Measurements from ENCODE around the gene CAPZB.

DNA sequence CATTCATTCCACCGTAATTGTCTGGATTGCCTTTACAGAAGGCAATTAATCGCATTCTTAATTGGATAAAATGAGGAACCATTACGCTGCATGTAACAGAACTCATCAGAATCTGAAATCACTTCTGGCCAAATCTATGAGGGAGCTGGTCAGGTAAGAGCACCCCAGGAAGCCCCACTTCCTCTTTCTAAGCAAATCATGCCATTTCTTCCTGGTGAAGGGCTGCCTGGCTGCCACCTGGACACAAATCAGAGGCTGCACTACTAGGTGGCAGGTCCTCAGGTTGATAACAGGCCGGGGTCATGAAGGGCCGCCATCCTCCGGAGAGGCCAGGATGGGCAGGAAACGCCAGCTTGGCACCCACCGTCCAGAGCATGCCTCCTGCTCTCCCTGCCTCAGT, 73.7 kb downstream of the CAPZB start:
- TF ChIP-seq EP300 (IDR thresholded peaks at IDR 0.05; ENCODE audit: low read depth) (no peak), POLR2AphosphoS5 (IDR thresholded peaks at IDR 0.05) (no peak)

Measured in transverse colon (tissue), 3 donors.